22Rv1 (cell line): ENCODE measurements around the gene ASB13.
"Not testable (repeated sequence)": the region's sequence is repeated elsewhere in the genome, so short reads cannot be mapped to it uniquely, and the experiment has no call there.

Source experiments
- H3K27ac ChIP-seq: fragments of 450-650 bp; 2 replicates; pipeline ENCODE4 v1.5.1; 2017
- ZFX ChIP-seq: fragments of 450-650 bp; IDR thresholded peaks from 2 replicates; pipeline ENCODE4 v1.6.1; 2017; ENCODE audit warnings: antibody characterized with exemption, borderline replicate concordance
- TF ChIP-seq, protein P1 (sequence below): fragments of 450-650 bp; IDR thresholded peaks from 2 replicates; pipeline ENCODE4 v1.5.1; 2017; ENCODE audit warnings: mild to moderate bottlenecking

The ASB13 gene

GRCh38 chr10:5595994-5596471 lies 70.4 kb downstream of the ASB13 start:
- TF ChIP-seq, protein P1, sequence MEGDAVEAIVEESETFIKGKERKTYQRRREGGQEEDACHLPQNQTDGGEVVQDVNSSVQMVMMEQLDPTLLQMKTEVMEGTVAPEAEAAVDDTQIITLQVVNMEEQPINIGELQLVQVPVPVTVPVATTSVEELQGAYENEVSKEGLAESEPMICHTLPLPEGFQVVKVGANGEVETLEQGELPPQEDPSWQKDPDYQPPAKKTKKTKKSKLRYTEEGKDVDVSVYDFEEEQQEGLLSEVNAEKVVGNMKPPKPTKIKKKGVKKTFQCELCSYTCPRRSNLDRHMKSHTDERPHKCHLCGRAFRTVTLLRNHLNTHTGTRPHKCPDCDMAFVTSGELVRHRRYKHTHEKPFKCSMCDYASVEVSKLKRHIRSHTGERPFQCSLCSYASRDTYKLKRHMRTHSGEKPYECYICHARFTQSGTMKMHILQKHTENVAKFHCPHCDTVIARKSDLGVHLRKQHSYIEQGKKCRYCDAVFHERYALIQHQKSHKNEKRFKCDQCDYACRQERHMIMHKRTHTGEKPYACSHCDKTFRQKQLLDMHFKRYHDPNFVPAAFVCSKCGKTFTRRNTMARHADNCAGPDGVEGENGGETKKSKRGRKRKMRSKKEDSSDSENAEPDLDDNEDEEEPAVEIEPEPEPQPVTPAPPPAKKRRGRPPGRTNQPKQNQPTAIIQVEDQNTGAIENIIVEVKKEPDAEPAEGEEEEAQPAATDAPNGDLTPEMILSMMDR, result no peak
- no peak for TF ChIP-seq ZFX
- no peak overlapping the region for H3K27ac ChIP-seq

GRCh38 chr10:5595591-5595990 lies 70.8 kb downstream of the ASB13 start:
- no peak for TF ChIP-seq ZFX
- TF ChIP-seq, protein P1, result no peak
- no peak overlapping the region for H3K27ac ChIP-seq

- TF ChIP-seq ZFX, result no peak
- TF ChIP-seq, protein P1, result no peak
- no peak overlapping the region for H3K27ac ChIP-seq
These were observed 71.3 kb downstream of the ASB13 start for GRCh38 chr10:5595095-5595494.

DNA sequence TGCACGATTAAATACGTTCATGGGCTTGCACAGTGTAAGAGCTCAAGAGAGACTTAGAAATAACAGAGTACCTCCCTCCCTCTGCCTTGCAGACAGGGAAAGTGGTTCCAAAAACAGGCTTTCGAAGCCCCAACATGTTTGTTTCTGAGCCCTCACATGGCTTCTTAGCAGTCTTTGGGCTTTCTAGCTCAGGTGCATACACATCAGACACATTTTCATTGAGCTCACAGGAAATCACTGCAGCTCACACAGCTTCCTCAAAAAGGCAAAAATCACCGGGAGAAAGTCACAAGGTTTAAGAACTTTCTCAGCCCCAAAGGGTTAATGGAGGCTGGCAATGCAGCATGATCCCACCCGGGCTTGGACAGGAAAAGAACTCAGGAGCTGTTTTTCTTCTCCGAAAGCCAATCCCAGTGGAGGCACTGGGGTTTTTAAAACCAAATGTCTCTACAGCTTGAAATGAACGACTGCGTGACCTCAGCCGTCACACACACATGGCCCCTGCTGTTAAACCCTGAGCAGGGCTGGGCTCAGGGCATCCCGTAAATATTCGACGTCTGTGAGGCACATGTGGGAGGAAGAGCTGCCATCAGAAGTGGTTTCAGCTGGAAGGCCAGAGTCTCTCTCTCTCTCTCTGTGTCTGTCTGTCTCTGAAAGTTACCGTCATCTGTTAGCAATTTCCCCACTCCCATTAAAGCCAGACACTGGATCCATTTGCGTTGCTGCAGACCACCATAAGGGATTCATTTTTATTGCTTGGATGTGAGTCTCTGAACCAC lies 71.9 kb downstream of the ASB13 start:
- TF ChIP-seq, protein P1, result no peak
- no peak for TF ChIP-seq ZFX
- no peak overlapping the region for H3K27ac ChIP-seq

- H3K27ac ChIP-seq, result not testable (repeated sequence)
These were observed 73.0 kb downstream of the ASB13 start for GRCh38 chr10:5593347-5593746.

- H3K27ac ChIP-seq, result no peak overlapping the region
- no peak for TF ChIP-seq ZFX
- TF ChIP-seq, protein P1, result no peak
These were observed 74.3 kb downstream of the ASB13 start for GRCh38 chr10:5592070-5592469.

DNA sequence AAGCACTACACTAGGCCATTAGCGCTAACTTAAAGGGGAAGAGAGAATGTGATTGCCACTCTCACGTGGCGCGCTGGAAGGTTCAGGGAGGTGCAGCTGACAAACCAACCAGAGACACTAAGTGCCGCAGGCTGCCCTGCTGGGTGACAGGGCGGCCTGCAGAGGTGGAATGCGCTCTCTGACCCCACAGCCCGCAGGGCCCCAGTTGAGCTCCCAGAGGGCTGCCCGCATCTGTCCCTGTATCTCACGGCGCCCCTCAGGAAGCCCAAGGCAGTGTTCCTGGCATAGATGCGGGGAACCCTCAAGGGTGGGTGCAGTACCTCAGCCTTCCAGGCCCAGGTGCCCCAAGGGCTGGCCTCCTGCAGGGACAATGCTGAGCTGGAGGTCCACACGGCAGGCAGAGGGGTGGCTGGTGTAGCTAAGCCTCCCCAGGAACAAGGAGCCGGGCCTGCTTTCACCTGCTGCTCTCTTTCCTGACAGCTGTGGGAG lies 75.0 kb downstream of the ASB13 start:
- H3K27ac ChIP-seq, result no peak overlapping the region
- no peak for TF ChIP-seq ZFX
- TF ChIP-seq, protein P1, result no peak
